CD8-positive, alpha-beta memory T cell (primary cell): ENCODE measurements around the gene FAM3D. TPM values are rescaled to one million over a fixed set of nuclear protein-coding genes. Genes with fewer than 3 reads are reported as not detected.
A peak's percentile ranks its signal among the peaks of the same experiment; 100 is the strongest.
"Not testable (repeated sequence)": the region's sequence is repeated elsewhere in the genome, so short reads cannot be mapped to it uniquely, and the experiment has no call there.

Source experiments
- CTCF ChIA-PET: fragments of 350-600 bp; sonication (Branson Sonifier 250); formaldehyde crosslinking; loops from one replicate; lab custom pipeline; 2021; ENCODE audit warnings: antibody characterized with exemption; lab: Charles Lee
- POLR2A ChIA-PET: fragments of 350-600 bp; sonication (Branson Sonifier 250); formaldehyde crosslinking; loops from one replicate; lab custom pipeline; 2021; ENCODE audit warnings: antibody characterized with exemption; lab: Charles Lee
- DNase-seq, 5 donors: peaks; one replicate each; pipeline versions ENCODE4 v3.0.0 to v3.0.0-alpha.2; 2020 to 2022; ENCODE audit warnings: mixed read lengths in 1 of 5
- H3K27ac ChIP-seq: one replicate; pipeline ENCODE4 v1.7.0; 2013; ENCODE audit warnings: low read depth, mild to moderate bottlenecking, low read length, moderate library complexity
- H3K27me3 ChIP-seq: 2 replicates; pipeline ENCODE4 v1.7.0; 2013; ENCODE audit warnings: low read length, mild to moderate bottlenecking; ENCODE audit not compliant: insufficient read depth, poor library complexity, severe bottlenecking
- H3K36me3 ChIP-seq: 2 replicates; pipeline ENCODE4 v1.7.0; 2013; ENCODE audit warnings: mild to moderate bottlenecking, low read length, moderate library complexity; ENCODE audit not compliant: insufficient read depth
- H3K4me1 ChIP-seq: 2 replicates; pipeline ENCODE4 v1.7.0; 2013; ENCODE audit warnings: mild to moderate bottlenecking, low read length, moderate library complexity; ENCODE audit not compliant: insufficient read depth
- H3K4me3 ChIP-seq: 2 replicates; pipeline ENCODE4 v1.7.0; 2013; ENCODE audit warnings: mild to moderate bottlenecking, low read length
- H3K9me3 ChIP-seq: 2 replicates; pipeline ENCODE4 v1.7.0; 2013; ENCODE audit warnings: mild to moderate bottlenecking, low read length
- H3K27ac Mint-ChIP-seq, 8 donors: one replicate each; pipeline ENCODE4 v1.8.0; 2020 to 2021; ENCODE audit warnings: mixed read lengths in 8 of 8, mild to moderate bottlenecking in 6 of 8, inconsistent platforms in 3 of 8, moderate library complexity in 3 of 8
- H3K27me3 Mint-ChIP-seq, 2 donors: one replicate each; pipeline ENCODE4 v1.8.0; 2020 to 2021; ENCODE audit warnings: mixed read lengths in 2 of 2, mild to moderate bottlenecking in 1 of 2, moderate library complexity in 1 of 2
- H3K36me3 Mint-ChIP-seq, 3 donors: one replicate each; pipeline ENCODE4 v1.8.0; 2020 to 2021; ENCODE audit warnings: mixed read lengths in 3 of 3, inconsistent platforms in 1 of 3, mild to moderate bottlenecking in 1 of 3
- H3K4me1 Mint-ChIP-seq, 3 donors: one replicate each; pipeline ENCODE4 v1.8.0; 2020 to 2021; ENCODE audit warnings: mixed read lengths in 3 of 3, inconsistent platforms in 1 of 3, mild to moderate bottlenecking in 1 of 3
- H3K4me3 Mint-ChIP-seq, 7 donors: one replicate each; pipeline ENCODE4 v1.8.0; 2020 to 2021; ENCODE audit warnings: mixed read lengths in 7 of 7, mild to moderate bottlenecking in 6 of 7, moderate library complexity in 4 of 7, inconsistent platforms in 2 of 7
- H3K9me3 Mint-ChIP-seq, 5 donors: one replicate each; pipeline ENCODE4 v1.8.0; 2020 to 2022; ENCODE audit warnings: mixed read lengths in 5 of 5, mild to moderate bottlenecking in 3 of 5, moderate library complexity in 2 of 5, inconsistent platforms in 1 of 5
- polyA plus RNA-seq: library from polyadenylated mRNA; unstranded; fragments of 300-500 nt; fragmentation: Illumina TruSeq; gene quantifications from one replicate; pipeline ENCODE4 v1.2.3, GENCODE V29; 2021
- total RNA-seq, 2 experiments: library from RNA; stranded (reverse); gene quantifications; one replicate each; pipeline ENCODE4 v1.2.3, GENCODE V29; 2021

FAM3D gene
- total and polyA plus RNA-seq, 3 experiments from 2014 or later = not detected

DNA sequence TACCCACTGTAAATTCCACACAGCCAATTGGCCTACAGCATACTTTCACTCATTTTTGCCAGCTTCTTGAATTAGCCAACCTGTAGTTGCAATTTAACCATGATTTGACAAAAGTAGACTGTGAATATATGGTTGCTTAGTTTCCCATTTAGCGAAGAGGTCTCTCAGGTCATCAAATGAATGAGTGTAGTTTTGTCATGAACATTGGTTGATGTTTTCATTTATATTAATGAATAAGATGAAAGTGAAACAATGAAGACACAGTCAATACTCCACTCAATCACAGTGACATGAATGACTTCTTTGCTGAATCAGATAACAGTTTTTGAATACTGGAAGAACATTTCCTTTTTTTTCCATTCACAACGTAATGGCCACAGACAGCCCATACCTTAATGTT is 15.3 kb upstream of the FAM3D start:
- no peak overlapping the region for H3K27ac Mint-ChIP-seq

DNA sequence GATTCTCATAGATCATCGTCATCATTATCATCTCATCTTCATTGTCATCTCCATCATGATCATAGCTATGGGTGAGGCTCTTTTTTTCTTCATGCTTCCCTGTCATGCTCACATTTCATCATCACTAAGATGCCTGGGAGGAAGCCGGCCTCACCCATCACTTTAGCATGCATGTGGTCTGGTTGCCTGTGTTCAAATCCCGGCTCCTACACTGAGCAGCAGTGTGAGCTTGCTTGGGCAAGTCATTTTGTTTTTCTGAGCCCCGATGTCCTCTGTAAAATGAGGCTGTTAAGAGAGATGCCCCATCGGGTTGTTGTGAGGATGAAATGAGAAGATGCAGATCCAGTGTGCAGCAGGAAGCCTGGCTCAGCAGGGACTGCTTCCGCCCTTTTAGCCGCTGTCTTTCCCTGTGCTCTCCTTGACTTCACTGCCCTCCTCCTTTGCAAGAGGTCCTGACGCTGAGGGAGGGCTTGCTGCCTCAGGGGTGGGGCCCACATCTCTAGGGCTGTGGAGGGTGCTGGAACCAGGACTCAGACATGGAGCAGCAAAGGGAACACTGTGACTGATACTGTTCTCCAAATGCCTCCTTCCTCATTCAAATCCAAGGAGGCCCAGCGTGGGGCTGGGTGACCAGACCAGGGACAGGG is 14.4 kb upstream of the FAM3D start:
- H3K4me3 Mint-ChIP-seq = no peak overlapping the region
- no peaks in the 10 kb centered on the region for H3K36me3 Mint-ChIP-seq
- H3K9me3 Mint-ChIP-seq = peaks cover 0 to 2% (median 0%) of the 10 kb centered on the region in 5 donors
- H3K27me3 Mint-ChIP-seq = peaks cover 4 to 27% of the 10 kb centered on the region in 2 donors
- H3K9me3 ChIP-seq = no peaks in the 10 kb centered on the region
- ChIA-PET POLR2A (no interaction called here), CTCF (no interaction called here)
- no peaks in the 10 kb centered on the region for H3K27me3 ChIP-seq
- peak overlapping the region in 1 of 8 donors; percentile 27 for H3K27ac Mint-ChIP-seq
- H3K36me3 ChIP-seq = no peaks in the 10 kb centered on the region
- H3K4me3 ChIP-seq = no peak overlapping the region
- no peak overlapping the region for H3K27ac ChIP-seq
- H3K4me1 ChIP-seq = no peaks in the 10 kb centered on the region
- H3K4me1 Mint-ChIP-seq = no peaks in the 10 kb centered on the region
- DNase-seq = no peak

More for the DNA sequence above, 15.3 kb upstream of the FAM3D start:
- DNase-seq = no peak
- CTCF ChIA-PET = no interaction called here
- no peak overlapping the region for H3K27ac ChIP-seq
- H3K4me1 ChIP-seq = no peaks in the 10 kb centered on the region
- H3K27me3 ChIP-seq = no peaks in the 10 kb centered on the region
- no peaks in the 10 kb centered on the region for H3K9me3 ChIP-seq
- H3K4me3 ChIP-seq = no peak overlapping the region
- H3K27me3 Mint-ChIP-seq = peaks cover 4 to 31% of the 10 kb centered on the region in 2 donors
- no peak overlapping the region for H3K4me3 Mint-ChIP-seq
- no peaks in the 10 kb centered on the region for H3K4me1 Mint-ChIP-seq
- no peaks in the 10 kb centered on the region for H3K36me3 ChIP-seq
- no peaks in the 10 kb centered on the region for H3K36me3 Mint-ChIP-seq
- H3K9me3 Mint-ChIP-seq = peaks cover 0 to 2% (median 0%) of the 10 kb centered on the region in 5 donors
- POLR2A ChIA-PET = no interaction called here

DNA sequence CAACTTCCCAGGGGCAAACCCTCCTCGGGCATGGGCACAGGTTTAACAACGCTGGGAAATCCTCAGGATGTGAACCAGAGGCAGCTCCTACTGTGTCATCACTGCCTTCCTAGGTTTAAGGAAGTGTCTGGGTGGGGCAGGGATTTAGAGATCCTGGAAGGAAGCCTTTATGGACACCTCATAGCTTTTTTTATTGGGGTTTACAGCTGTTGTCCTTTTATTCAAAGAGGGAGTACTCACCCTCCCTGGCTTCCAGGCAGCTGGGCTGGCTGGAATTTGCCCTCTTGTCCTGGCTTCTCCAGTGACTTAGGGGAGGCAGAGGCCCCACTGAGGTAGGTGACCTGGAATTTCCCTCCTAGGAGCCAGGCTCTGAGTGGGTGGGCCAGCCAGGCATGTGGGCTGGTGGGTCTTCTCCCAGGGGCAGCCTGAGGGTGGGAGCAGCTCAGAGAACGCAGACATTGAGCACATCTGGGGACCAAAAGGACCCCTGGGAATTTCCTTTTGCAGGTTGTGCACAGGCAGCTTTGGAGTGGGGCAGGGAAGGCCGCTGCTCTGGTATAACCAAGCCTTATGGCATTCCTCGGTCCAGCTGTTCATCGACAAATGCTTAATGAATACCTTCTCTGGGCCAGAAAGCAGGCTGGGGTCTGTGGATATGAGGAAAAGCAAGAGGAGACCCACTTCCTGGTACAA is 13.5 kb upstream of the FAM3D start:
- POLR2A ChIA-PET = no interaction called here
- CTCF ChIA-PET = no interaction called here
- H3K9me3 Mint-ChIP-seq = peaks cover 0 to 3% (median 2%) of the 10 kb centered on the region in 5 donors

DNA sequence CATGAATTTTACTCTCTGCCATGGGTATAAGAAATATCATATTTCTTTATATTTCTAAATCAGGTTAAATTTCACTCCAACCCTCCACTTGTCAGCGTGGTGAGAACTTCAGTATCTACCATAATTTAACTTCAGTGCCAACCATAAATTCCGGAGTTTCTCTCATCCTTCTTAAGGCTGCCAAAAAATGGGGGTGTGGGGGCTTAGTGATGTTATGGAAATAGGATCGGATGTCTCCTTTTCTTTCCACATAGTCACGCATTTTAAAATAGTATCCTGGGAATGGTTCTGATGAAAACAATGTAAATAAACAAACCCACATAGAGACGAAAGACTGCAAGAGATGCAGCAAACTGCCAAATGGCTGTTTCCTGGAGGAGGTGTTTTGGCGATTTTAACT is 12.9 kb upstream of the FAM3D start:
- Mint-ChIP-seq H3K4me3 (no peak overlapping the region), H3K27me3 (peaks cover 4 to 27% of the 10 kb centered on the region in 2 donors), H3K27ac (no peak overlapping the region), H3K36me3 (no peaks in the 10 kb centered on the region), H3K4me1 (no peaks in the 10 kb centered on the region), H3K9me3 (peaks cover 0 to 5% (median 2%) of the 10 kb centered on the region in 5 donors)
- Histone ChIP-seq H3K27ac (no peak overlapping the region), H3K27me3 (no peaks in the 10 kb centered on the region), H3K36me3 (no peaks in the 10 kb centered on the region), H3K4me3 (no peak overlapping the region), H3K4me1 (no peaks in the 10 kb centered on the region), H3K9me3 (no peaks in the 10 kb centered on the region)
- no peak for DNase-seq
- CTCF ChIA-PET = no interaction called here
- POLR2A ChIA-PET = no interaction called here

More for the DNA sequence above, 13.5 kb upstream of the FAM3D start:
- Histone ChIP-seq H3K9me3 (no peaks in the 10 kb centered on the region), H3K36me3 (no peaks in the 10 kb centered on the region), H3K27ac (no peak overlapping the region), H3K4me1 (no peaks in the 10 kb centered on the region), H3K27me3 (no peaks in the 10 kb centered on the region), H3K4me3 (no peak overlapping the region)
- no peaks in the 10 kb centered on the region for H3K36me3 Mint-ChIP-seq
- no peak for DNase-seq
- H3K27ac Mint-ChIP-seq = no peak overlapping the region
- no peaks in the 10 kb centered on the region for H3K4me1 Mint-ChIP-seq
- H3K4me3 Mint-ChIP-seq = no peak overlapping the region
- peaks cover 4 to 27% of the 10 kb centered on the region in 2 donors for H3K27me3 Mint-ChIP-seq

DNA sequence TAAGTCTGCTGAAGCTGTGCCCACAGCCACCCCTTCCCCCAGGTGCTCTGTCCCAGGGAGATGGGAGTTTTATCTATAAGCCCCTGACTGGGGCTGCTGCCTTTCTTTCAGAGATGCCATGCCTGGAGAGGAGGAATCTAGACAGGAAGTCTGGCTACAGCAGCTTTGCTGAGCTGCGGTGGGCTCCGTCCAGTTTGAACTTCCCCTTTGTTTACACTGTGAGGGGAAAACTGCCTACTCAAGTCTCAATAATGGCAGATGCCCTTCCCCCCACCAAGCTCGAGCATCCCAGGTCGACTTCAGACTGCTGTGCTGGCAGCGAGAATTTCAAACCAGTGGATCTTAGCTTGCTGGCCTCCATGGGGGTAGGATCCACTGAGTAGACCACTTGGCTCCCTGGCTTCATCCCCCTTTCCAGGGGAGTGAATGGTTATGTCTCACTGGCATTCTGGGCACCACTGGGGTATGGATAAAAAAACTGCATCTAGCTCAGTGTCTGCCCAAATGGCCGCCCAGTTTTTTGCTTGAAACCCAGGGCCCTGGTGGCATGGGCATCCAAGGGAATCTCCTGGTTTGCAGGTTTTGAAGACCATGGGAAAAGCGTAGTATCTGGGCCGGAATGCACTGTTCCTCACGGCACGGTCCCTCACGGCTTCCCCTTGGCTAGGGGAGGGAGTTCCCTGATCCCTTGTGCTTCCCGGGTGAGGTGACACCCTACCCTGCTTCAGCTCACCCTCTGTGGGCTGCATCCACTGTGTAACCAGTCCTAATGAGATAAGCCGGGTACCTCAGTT is 11.8 kb upstream of the FAM3D start:
- H3K36me3 ChIP-seq, POLR2A ChIA-PET, H3K4me1 ChIP-seq, H3K27ac ChIP-seq, H3K4me3 Mint-ChIP-seq, H3K27me3 ChIP-seq, H3K9me3 Mint-ChIP-seq, H3K4me1 Mint-ChIP-seq, H3K9me3 ChIP-seq, H3K4me3 ChIP-seq, H3K27ac Mint-ChIP-seq, H3K36me3 Mint-ChIP-seq, CTCF ChIA-PET, DNase-seq: not testable (repeated sequence)
- H3K27me3 Mint-ChIP-seq = peaks cover 2 to 27% of the 10 kb centered on the region in 2 donors

DNA sequence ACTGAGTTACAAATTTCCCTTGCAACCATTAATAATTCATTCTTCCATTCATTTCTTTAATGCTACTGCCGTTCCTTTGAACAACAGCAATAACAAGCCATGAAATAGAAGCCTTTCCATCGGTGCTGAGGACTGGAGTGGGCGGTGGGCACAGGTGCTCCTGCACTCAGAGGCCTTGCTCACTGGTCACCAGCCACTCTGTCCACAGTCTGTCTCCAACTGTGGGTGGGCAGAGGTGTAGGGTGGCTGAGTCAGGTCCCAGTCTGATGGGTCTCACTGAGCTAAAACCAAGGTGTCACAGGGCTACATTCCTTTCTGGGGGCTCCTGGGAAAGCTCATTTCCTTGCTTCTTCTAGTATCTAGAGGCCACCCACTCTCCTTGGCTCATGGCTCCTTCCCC is 6.3 kb upstream of the FAM3D start:
- H3K27me3 ChIP-seq = no peaks in the 10 kb centered on the region
- H3K4me1 Mint-ChIP-seq = no peaks in the 10 kb centered on the region
- H3K9me3 ChIP-seq = no peaks in the 10 kb centered on the region
- H3K4me1 ChIP-seq = no peaks in the 10 kb centered on the region
- no peaks in the 10 kb centered on the region for H3K36me3 Mint-ChIP-seq
- H3K9me3 Mint-ChIP-seq = peaks cover 0 to 5% (median 2%) of the 10 kb centered on the region in 5 donors
- H3K4me3 Mint-ChIP-seq = no peak overlapping the region
- no peak overlapping the region for H3K4me3 ChIP-seq
- ChIA-PET CTCF (no interaction called here), POLR2A (no interaction called here)
- DNase-seq = no peak
- H3K27me3 Mint-ChIP-seq = no peaks in the 10 kb centered on the region
- no peak overlapping the region for H3K27ac Mint-ChIP-seq
- no peaks in the 10 kb centered on the region for H3K36me3 ChIP-seq
- H3K27ac ChIP-seq = no peak overlapping the region

DNA sequence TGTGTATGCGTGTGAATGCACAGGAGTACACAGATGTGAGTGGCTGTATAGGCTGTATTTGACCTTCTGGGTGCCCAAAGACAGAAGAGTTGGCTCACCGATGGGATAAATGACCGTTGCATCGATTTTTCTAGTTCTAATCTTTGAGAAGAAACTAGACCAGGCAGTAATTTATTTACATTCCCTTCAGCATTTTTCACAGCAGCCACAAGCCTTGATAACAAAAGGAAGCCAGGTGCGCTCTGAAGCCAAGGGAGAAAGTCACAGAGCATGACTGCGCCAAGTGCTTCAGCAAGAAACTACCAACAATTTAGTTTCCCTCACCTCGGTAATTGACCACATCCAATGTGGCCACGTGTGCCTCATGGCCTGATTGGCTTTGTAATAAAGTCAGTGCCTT is 5.9 kb upstream of the FAM3D start:
- no peaks in the 10 kb centered on the region for H3K9me3 ChIP-seq

More for the DNA sequence above, 5.9 kb upstream of the FAM3D start:
- ChIA-PET CTCF (no interaction called here), POLR2A (no interaction called here)
- Mint-ChIP-seq H3K27me3 (no peaks in the 10 kb centered on the region), H3K4me3 (no peak overlapping the region), H3K27ac (no peak overlapping the region), H3K36me3 (no peaks in the 10 kb centered on the region), H3K4me1 (no peaks in the 10 kb centered on the region), H3K9me3 (peaks cover 0 to 5% (median 2%) of the 10 kb centered on the region in 5 donors)
- Histone ChIP-seq H3K27me3 (no peaks in the 10 kb centered on the region), H3K27ac (no peak overlapping the region), H3K4me1 (no peaks in the 10 kb centered on the region), H3K4me3 (no peak overlapping the region), H3K36me3 (no peaks in the 10 kb centered on the region)
- no peak for DNase-seq
